ENCODE results near the gene IFNA16. TPM values are rescaled to one million over a fixed set of nuclear protein-coding genes. Genes with fewer than 3 reads are reported as not detected.

Gene IFNA16
- not detected in 2 replicates for total RNA-seq

DNA sequence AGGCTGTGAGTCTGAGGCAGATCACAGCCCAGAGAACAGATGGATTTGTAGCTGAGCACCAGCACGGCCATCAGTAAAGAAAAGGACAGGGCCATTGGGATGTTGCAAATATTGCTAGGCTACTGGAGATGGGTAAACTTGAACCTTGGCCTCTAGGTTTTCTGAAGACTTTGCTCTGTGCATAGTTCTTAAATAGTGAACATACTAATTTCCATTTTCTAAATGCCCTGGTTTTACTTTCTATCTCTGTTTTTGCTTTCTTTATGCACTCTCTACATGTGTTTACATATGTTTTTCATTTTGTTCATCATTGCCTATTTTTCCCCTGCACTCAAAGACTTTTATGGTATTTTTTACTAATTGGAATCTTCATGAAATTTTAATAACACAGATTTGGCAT lies at the start of gene IFNA16:
TSS of gene IFNA16 (minus strand) at position 101 of the 400 bp plus-strand sequence. CDS start at position 95, 6 bp downstream.

DNA sequence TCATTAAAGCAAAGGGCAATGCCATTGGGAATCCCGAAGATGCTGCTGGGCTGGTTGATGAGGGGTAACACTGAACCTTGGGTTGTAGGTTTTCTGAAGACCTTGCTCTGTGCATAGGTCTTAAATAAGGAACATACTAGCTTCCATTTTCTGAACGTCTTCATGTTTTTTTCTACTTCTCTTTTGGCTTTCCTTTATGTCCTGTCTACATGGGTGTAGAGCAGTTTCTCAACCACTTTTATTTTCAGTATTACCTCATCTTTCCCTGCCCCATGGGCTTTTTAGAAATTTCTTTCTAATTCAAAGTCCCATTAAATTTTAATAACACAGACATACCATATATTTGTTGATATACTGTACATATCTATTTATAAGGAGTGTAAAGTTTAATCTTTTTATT lies 22.8 kb upstream of the IFNA16 start, which contains the start of gene IFNA14:
TSS of gene IFNA14 (minus strand) at position 95 of the 400 bp plus-strand sequence. CDS start at position 25, 70 bp downstream.

DNA sequence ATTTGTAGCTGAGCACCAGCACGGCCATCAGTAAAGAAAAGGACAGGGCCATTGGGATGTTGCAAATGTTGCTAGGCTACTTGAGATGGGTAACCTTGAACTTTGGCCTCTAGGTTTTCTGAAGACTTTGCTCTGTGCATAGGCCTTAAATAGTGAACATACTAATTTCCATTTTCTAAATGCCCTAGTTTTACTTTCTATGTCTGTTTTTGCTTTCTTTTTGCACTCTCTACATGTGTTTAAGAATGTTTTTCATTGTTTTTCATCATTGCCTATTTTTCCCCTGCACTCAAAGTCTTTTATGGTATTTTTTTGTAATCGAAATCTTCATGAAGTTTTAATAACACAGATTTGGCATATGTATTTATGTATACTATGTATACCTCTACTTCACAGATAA lies 11.0 kb upstream of the IFNA16 start, which contains the start of gene IFNA17:
TSS of gene IFNA17 (minus strand) at position 101 of the 400 bp plus-strand sequence. CDS start at position 52, 49 bp downstream.

DNA sequence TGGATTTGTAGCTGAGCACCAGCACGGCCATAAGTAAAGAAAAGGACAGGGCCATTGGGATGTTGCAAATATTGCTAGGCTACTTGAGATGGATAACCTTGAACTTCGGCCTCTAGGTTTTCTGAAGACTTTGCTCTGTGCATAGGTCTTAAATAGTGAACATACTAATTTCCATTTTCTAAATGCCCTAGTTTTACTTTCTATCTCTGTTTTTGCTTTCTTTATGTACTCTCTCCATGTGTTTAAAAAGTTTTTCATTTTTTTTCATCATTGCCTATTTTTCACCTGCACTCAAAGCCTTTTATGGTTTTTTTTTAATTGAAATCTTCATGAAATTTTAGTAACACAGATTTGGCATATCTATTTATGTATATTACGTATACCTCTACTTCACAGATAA lies 10.1 kb downstream of the IFNA16 start, which contains the start of gene IFNA10:
TSS of gene IFNA10 (minus strand) at position 101 of the 400 bp plus-strand sequence. CDS start at position 55, 46 bp downstream.

DNA sequence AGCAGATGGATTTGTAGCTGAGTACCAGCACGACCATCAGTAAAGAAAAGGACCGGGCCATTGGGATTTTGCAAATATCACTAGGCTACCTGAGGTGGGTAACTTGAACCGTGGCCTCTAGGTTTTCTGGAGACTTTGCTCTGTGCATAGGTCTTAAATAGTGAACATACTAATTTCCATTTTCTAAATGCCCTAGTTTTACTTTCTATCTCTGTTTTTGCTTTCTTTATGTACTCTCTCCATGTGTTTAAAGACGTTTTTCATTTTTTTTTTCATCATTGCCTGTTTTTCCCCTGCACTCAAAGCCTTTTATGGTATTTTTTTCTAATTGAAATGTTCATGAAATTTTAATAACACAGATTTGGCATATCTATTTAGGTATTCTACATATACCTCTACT lies 15.0 kb downstream of the IFNA16 start, which contains the start of gene IFNA7:
TSS of gene IFNA7 (minus strand) at position 101 of the 400 bp plus-strand sequence. CDS start at position 61, 40 bp downstream.

DNA sequence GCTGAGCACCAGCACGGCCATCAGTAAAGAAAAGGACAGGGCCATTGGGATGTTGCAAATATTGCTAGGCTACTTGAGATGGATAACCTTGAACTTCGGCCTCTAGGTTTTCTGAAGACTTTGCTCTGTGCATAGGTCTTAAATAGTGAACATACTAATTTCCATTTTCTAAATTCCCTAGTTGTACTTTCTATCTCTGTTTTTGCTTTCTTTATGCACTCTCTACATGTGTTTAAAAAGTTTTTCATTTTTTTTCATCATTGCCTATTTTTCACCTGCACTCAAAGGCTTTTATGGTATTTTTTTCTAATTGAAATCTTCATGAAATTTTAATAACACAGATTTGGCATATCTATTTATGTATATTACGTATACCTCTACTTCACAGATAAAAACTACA lies 29.6 kb downstream of the IFNA16 start, which contains the start of gene IFNA4:
TSS of gene IFNA4 (minus strand) at position 101 of the 400 bp plus-strand sequence. CDS start at position 45, 56 bp downstream.

DNA sequence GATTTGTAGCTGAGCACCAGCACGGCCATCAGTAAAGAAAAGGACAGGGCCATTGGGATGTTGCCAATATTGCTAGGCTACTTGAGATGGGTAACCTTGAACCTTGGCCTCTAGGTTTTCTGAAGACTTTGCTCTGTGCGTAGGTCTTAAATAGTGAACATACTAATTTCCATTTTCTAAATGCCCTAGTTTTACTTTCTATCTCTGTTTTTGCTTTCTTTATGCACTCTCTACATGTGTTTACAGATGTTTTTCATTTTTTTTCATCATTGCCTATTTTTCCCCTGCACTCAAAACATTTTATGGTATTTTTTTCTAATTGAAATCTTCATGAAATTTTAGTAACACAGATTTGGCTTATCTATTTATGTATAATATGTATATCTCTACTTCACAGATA lies 50.6 kb downstream of the IFNA16 start, which contains the start of gene IFNA21:
TSS of gene IFNA21 (minus strand) at position 101 of the 400 bp plus-strand sequence. CDS start at position 53, 48 bp downstream.

Other genes with a start within 250 kb of the IFNA16 start
- 3.7 and 4.1 TPM in 2 replicates for gene HACD4, start 185.7 kb downstream of the IFNA16 start, total RNA-seq
- gene IFNB1, start 139.4 kb downstream of the IFNA16 start, total RNA-seq: not detected in 2 replicates
- gene IFNW1, start 75.5 kb downstream of the IFNA16 start, total RNA-seq: not detected in 2 replicates
- not detected in 2 replicates for gene IFNA21, start 50.7 kb downstream of the IFNA16 start, total RNA-seq
- not detected in 2 replicates for gene IFNA4, start 29.7 kb downstream of the IFNA16 start, total RNA-seq
- gene IFNA7, start 15.1 kb downstream of the IFNA16 start, total RNA-seq: not detected in 2 replicates
- gene IFNA10, start 10.2 kb downstream of the IFNA16 start, total RNA-seq: not detected in 2 replicates
- not detected in 2 replicates for gene IFNA17, start 10.9 kb upstream of the IFNA16 start, total RNA-seq
- gene IFNA14, start 22.7 kb upstream of the IFNA16 start, total RNA-seq: not detected in 2 replicates
- gene IFNA5, start 88.0 kb upstream of the IFNA16 start, total RNA-seq: not detected in 2 replicates
- 30.1 and 39.7 TPM in 2 replicates for gene KLHL9, start 118.1 kb upstream of the IFNA16 start, total RNA-seq
- not detected in 2 replicates for gene IFNA6, start 133.6 kb upstream of the IFNA16 start, total RNA-seq
- not detected in 2 replicates for gene IFNA13, start 150.7 kb upstream of the IFNA16 start, total RNA-seq
- not detected in 2 replicates for gene IFNA2, start 168.1 kb upstream of the IFNA16 start, total RNA-seq
- gene IFNA8, start 191.8 kb upstream of the IFNA16 start, total RNA-seq: not detected in 2 replicates
- not detected in 2 replicates for gene IFNA1, start 223.1 kb upstream of the IFNA16 start, total RNA-seq